D721Med (cell line): ENCODE measurements around the gene SMURF2.

ENCODE experiments used
- DNase-seq: peaks from one replicate; pipeline ENCODE4 v3.0.0; 2011; ENCODE audit warnings: low spot score; ENCODE audit not compliant: insufficient read length
- FAIRE-seq: peaks from 2 replicates; lab custom pipeline; 2011; peaks lifted over from hg19 to GRCh38; lab: Jason Lieb, UNC
- TF ChIP-seq, protein P1 (sequence below): IDR thresholded peaks from 2 replicates; pipeline ENCODE4 v1.5.1; 2012; ENCODE audit warnings: mild to moderate bottlenecking, control low read depth; ENCODE audit not compliant: insufficient read depth; ENCODE audit errors: missing control alignments

SMURF2 gene

DNA sequence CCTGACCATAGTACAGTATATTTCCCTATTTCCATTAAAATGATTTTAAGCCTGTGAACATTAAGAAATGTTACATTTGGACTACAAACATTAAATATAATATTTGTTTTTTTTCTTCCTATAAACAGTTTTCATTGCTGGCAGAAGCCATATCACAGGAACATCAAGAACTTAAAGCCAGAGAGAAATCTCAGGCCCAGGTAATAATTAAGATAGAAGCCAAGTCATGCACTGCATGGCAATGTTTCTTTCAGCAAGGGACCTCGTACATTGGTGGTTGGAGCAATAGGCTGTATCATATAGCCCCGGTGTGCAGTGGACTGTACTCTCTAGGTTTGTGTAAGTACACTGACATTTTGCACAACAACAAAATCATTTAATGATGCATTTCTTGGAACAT is 125.2 kb downstream of the SMURF2 start:
- DNase-seq = no peak
- no peak for FAIRE-seq
- TF ChIP-seq, protein P1, sequence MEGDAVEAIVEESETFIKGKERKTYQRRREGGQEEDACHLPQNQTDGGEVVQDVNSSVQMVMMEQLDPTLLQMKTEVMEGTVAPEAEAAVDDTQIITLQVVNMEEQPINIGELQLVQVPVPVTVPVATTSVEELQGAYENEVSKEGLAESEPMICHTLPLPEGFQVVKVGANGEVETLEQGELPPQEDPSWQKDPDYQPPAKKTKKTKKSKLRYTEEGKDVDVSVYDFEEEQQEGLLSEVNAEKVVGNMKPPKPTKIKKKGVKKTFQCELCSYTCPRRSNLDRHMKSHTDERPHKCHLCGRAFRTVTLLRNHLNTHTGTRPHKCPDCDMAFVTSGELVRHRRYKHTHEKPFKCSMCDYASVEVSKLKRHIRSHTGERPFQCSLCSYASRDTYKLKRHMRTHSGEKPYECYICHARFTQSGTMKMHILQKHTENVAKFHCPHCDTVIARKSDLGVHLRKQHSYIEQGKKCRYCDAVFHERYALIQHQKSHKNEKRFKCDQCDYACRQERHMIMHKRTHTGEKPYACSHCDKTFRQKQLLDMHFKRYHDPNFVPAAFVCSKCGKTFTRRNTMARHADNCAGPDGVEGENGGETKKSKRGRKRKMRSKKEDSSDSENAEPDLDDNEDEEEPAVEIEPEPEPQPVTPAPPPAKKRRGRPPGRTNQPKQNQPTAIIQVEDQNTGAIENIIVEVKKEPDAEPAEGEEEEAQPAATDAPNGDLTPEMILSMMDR = no peak

GRCh38 chr17:64535357-64535756 is 126.8 kb downstream of the SMURF2 start:
- TF ChIP-seq, protein P1 = no peak
- FAIRE-seq = no peak
- no peak for DNase-seq

GRCh38 chr17:64534187-64534586 is 127.9 kb downstream of the SMURF2 start:
- TF ChIP-seq, protein P1 = peak; percentile 18
- DNase-seq (no peak), FAIRE-seq (no peak)

GRCh38 chr17:64533784-64534183 is 128.3 kb downstream of the SMURF2 start:
- FAIRE-seq (no peak), DNase-seq (no peak)
- TF ChIP-seq, protein P1 = no peak

- no peak for DNase-seq
- no peak for FAIRE-seq
- TF ChIP-seq, protein P1 = no peak
Observed at GRCh38 chr17:64532409-64532808, 129.7 kb downstream of the SMURF2 start.

DNA sequence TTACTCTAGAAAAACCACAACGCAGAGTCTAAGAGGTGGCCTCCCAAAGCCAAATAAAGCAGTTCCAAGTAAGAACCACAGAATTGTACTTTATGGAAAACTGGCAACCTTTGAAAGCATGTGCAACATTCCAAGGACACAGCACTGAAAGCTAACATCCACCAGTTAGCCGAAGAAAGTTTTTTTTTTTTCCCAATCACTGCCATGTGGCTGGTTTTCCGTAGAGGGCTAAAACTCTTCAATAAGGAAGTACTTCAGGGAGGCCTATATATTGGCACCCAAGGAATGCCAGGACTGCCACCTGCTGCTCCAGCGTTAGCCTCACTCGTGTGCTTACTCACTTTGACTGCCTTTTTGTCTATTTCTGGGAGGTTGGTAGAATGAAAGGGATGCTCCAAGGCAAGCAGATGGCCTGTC is 130.1 kb downstream of the SMURF2 start:
- DNase-seq (no peak), FAIRE-seq (no peak)
- TF ChIP-seq, protein P1 = no peak

GRCh38 chr17:64529221-64529620 is 132.9 kb downstream of the SMURF2 start:
- no peak for FAIRE-seq
- TF ChIP-seq, protein P1 = no peak

More at GRCh38 chr17:64529221-64529620, 132.9 kb downstream of the SMURF2 start:
- DNase-seq = no peak
